GM12878 (cell line): Measurements from ENCODE around the gene CDCA8. TPM values are rescaled to one million over a fixed set of nuclear protein-coding genes. Genes with fewer than 3 reads are reported as not detected.

Experiments
- ATAC-seq: fragments of 200-7000 bp; cut with Tn5 transposase; 3 replicates; pipeline ENCODE4 v1.9.1; 2020; ENCODE audit warnings: mild to moderate bottlenecking, moderate library complexity
- BruUV-seq: library from RNA; stranded (reverse); fragments of 400-500 nt; replicated peaks from 2 replicates; lab custom pipeline; 2021; lab: Mats Ljungman, UMichigan
- CTCF ChIA-PET: fragments of 300-600 bp; sonication (Branson Sonifier 250); formaldehyde crosslinking; extraction: SDS; loops from one replicate; lab custom pipeline; 2021; ENCODE audit warnings: inconsistent platforms; lab: Yijun Ruan, JAX
- POLR2A ChIA-PET: fragments of 350-600 bp; formaldehyde crosslinking; extraction: SDS; loops from one replicate; lab custom pipeline; 2021; ENCODE audit warnings: inconsistent platforms; lab: Charles Lee
- RAD21 ChIA-PET: fragments of 300-600 bp; sonication (Branson Sonifier 250); formaldehyde crosslinking; loops from one replicate; lab custom pipeline; 2023; ENCODE audit warnings: antibody characterized with exemption; ENCODE audit not compliant: unreplicated experiment; lab: Charles Lee
- SMC1A ChIA-PET: fragments of 300-600 bp; sonication (Branson Sonifier 250); formaldehyde crosslinking; loops from one replicate; lab custom pipeline; 2023; ENCODE audit not compliant: unreplicated experiment, uncharacterized antibody; lab: Charles Lee
- DNase-seq: peaks from one replicate; pipeline ENCODE4 v3.0.0-alpha.2; 2011; ENCODE audit warnings: low read depth, low spot score
- FAIRE-seq: peaks from 3 replicates; lab custom pipeline; 2011; peaks lifted over from hg19 to GRCh38; lab: Jason Lieb, UNC
- H2AFZ ChIP-seq: 2 replicates; pipeline ENCODE4 v1.6.0; 2011; ENCODE audit warnings: low read depth, low read length, control low read depth; ENCODE audit not compliant: control insufficient read depth
- H3K27ac ChIP-seq: 2 replicates; pipeline ENCODE4 v1.5.1; 2011; ENCODE audit warnings: control low read depth; ENCODE audit not compliant: control insufficient read depth, insufficient read depth
- H3K27me3 ChIP-seq, 2 experiments: replicated peaks in 1 of 2; 2 replicates each; pipeline versions ENCODE4 v1.6.0 to v1.6.1; 2011; ENCODE audit warnings: low read length in 1 of 2; ENCODE audit not compliant: control insufficient read depth in 2 of 2, insufficient read depth in 2 of 2
- H3K36me3 ChIP-seq, 2 experiments: 2 replicates each; pipeline ENCODE4 v1.5.1; 2011; ENCODE audit warnings: low read length in 1 of 2; ENCODE audit not compliant: control insufficient read depth in 2 of 2, insufficient read depth in 2 of 2
- H3K4me1 ChIP-seq: 2 replicates; pipeline ENCODE4 v1.6.1; 2011; ENCODE audit warnings: mild to moderate bottlenecking, low read length, moderate library complexity, mixed read lengths; ENCODE audit not compliant: control insufficient read depth, insufficient read depth
- H3K4me2 ChIP-seq: 2 replicates; pipeline ENCODE4 v1.6.0; 2011; ENCODE audit warnings: control low read depth; ENCODE audit not compliant: control insufficient read depth, insufficient read depth
- H3K4me3 ChIP-seq: fragments of 200-600 bp; sonication (generic); 2 replicates; pipeline ENCODE4 v1.5.1; 2016
- H3K79me2 ChIP-seq: 2 replicates; pipeline ENCODE4 v1.6.0; 2011; ENCODE audit warnings: low read length; ENCODE audit not compliant: control insufficient read depth, insufficient read depth
- H3K9ac ChIP-seq: 2 replicates; pipeline ENCODE4 v1.8.0; 2011; ENCODE audit warnings: low read length, control low read depth, mixed read lengths; ENCODE audit not compliant: control insufficient read depth, insufficient read depth
- H3K9me3 ChIP-seq: replicated peaks from 3 replicates; pipeline ENCODE4 v1.5.1; 2011; ENCODE audit warnings: mild to moderate bottlenecking, low read length; ENCODE audit not compliant: control insufficient read depth, insufficient read depth
- H4K20me1 ChIP-seq: 2 replicates; pipeline ENCODE4 v1.6.0; 2011; ENCODE audit not compliant: control insufficient read depth, insufficient read depth
- IKZF2 ChIP-seq, 2 experiments: fragments of 450-650 bp; IDR thresholded peaks; 2 replicates each; pipeline ENCODE4 v1.6.1; 2017; ENCODE audit warnings: mild to moderate bottlenecking in 2 of 2, moderate library complexity in 2 of 2
- JUND ChIP-seq: IDR thresholded peaks from 2 replicates; pipeline ENCODE4 v1.6.1; 2012; ENCODE audit warnings: low read depth, mild to moderate bottlenecking, low read length, improper control_type of control experiment, moderate library complexity
- MEF2A ChIP-seq: IDR thresholded peaks from 2 replicates; pipeline ENCODE4 v1.6.1; 2011; ENCODE audit warnings: low read depth, mild to moderate bottlenecking, low read length, moderate library complexity; ENCODE audit not compliant: insufficient read depth
- MTA3 ChIP-seq: IDR thresholded peaks from 2 replicates; pipeline ENCODE4 v1.6.1; 2012; ENCODE audit warnings: low read length, inconsistent platforms, borderline replicate concordance
- MYC ChIP-seq: IDR thresholded peaks from 2 replicates; pipeline ENCODE4 v1.6.1; 2011; ENCODE audit warnings: mild to moderate bottlenecking, low read length, moderate library complexity, inconsistent platforms; ENCODE audit not compliant: insufficient read depth, insufficient replicate concordance, insufficient read length, severe bottlenecking
- NFIC ChIP-seq: IDR thresholded peaks from 2 replicates; pipeline ENCODE4 v1.6.1; 2012; ENCODE audit warnings: low read depth, mild to moderate bottlenecking, inconsistent platforms, low read length, moderate library complexity
- NFXL1 ChIP-seq: fragments of 450-650 bp; IDR thresholded peaks from 2 replicates; pipeline ENCODE4 v1.6.1; 2017; ENCODE audit warnings: antibody characterized with exemption, mild to moderate bottlenecking, borderline replicate concordance
- NR2C1 ChIP-seq: fragments of 450-650 bp; IDR thresholded peaks from 2 replicates; pipeline ENCODE4 v1.6.1; 2017; ENCODE audit warnings: antibody characterized with exemption, mild to moderate bottlenecking, moderate library complexity
- NR2F1 ChIP-seq: fragments of 450-650 bp; conservative IDR thresholded peaks from 2 replicates; pipeline ENCODE4 v1.6.1; 2017; ENCODE audit warnings: mild to moderate bottlenecking
- RAD21 ChIP-seq: IDR thresholded peaks from 2 replicates; pipeline ENCODE4 v1.6.1; 2011; ENCODE audit warnings: mild to moderate bottlenecking, low read depth, low read length, moderate library complexity; ENCODE audit not compliant: insufficient read depth
- SIN3A ChIP-seq: IDR thresholded peaks from 2 replicates; pipeline ENCODE4 v1.6.1; 2012; ENCODE audit warnings: low read depth, low read length, improper control_type of control experiment
- SPI1 ChIP-seq: IDR thresholded peaks from 2 replicates; pipeline ENCODE4 v1.6.1; 2011; ENCODE audit warnings: low read depth, mild to moderate bottlenecking, low read length, moderate library complexity, borderline replicate concordance; ENCODE audit not compliant: insufficient read depth
- SREBF2 ChIP-seq: IDR thresholded peaks from 2 replicates; pipeline ENCODE4 v1.6.1; 2012; ENCODE audit warnings: mild to moderate bottlenecking, low read length
- TCF3 ChIP-seq: IDR thresholded peaks from 2 replicates; pipeline ENCODE4 v1.6.1; 2012; ENCODE audit warnings: low read depth, mild to moderate bottlenecking, low read length, borderline replicate concordance; ENCODE audit not compliant: insufficient read depth
- YBX1 ChIP-seq: fragments of 450-650 bp; IDR thresholded peaks from 2 replicates; pipeline ENCODE4 v1.6.1; 2016; ENCODE audit warnings: antibody characterized with exemption
- ZNF622 ChIP-seq: fragments of 450-650 bp; IDR thresholded peaks from 2 replicates; pipeline ENCODE4 v1.6.1; 2017; ENCODE audit warnings: mild to moderate bottlenecking, inconsistent platforms
- WGBS: methylation state at CpG from one replicate; pipeline ENCODE4 v1.1.6; 2016; ENCODE audit warnings: low lambda C conversion rate; ENCODE audit not compliant: insufficient replicate concordance, insufficient coverage; ENCODE audit errors: missing lambda C conversion rate; 5-methylcytosine and 5-hydroxymethylcytosine counted together
- in situ Hi-C: fragments of 300-500 bp; cut with MboI; formaldehyde crosslinking; loops from 9 replicates; pipeline ENCODE4 v1.14.3; 2018; ENCODE audit warnings: mixed read lengths
- intact Hi-C: fragments of 100-400 bp; cut with micrococcal nuclease; formaldehyde crosslinking; loops from one replicate; pipeline ENCODE4 v1.14.2; 2022; ENCODE audit not compliant: unreplicated experiment
- polyA plus RNA-seq, 11 experiments: library from polyadenylated mRNA; depleted of rRNA in 4 of 11; unstranded in 6 of 11; stranded (reverse) in 5 of 11; fragments of >200 nt; fragmentation: Nextera tagmentation in 4 of 11; fragmentation: Illumina TruSeq in 1 of 11; extraction: Ambion mirVana in 4 of 11; extraction: Trizol in 1 of 11; gene quantifications; 1 replicate in 1 of 11; 2 replicates in 10 of 11; pipeline versions ENCODE4 v1.2.1 to v1.2.3, GENCODE V29; 2011 to 2016; ENCODE audit warnings: inconsistent platforms in 2 of 11, missing spikeins in 2 of 11, low read depth in 1 of 11
- total RNA-seq, 4 experiments: library from RNA; depleted of rRNA in 3 of 4; stranded (reverse); fragments of >200 nt in 3 of 4; fragmentation: Illumina TruSeq in 1 of 4; extraction: Trizol in 1 of 4; gene quantifications; 2 replicates each; pipeline versions ENCODE4 v1.2.1 to v1.2.3, GENCODE V29; 2013 to 2021
- TF ChIP-seq, protein P1 (sequence below): fragments of 150-350 bp; IDR thresholded peaks from 2 replicates; pipeline ENCODE4 v1.6.1; 2014; ENCODE audit warnings: mild to moderate bottlenecking, low read depth, low read length
- TF ChIP-seq, protein P2 (sequence below): fragments of 450-650 bp; IDR thresholded peaks from 2 replicates; pipeline ENCODE4 v1.6.1; 2017; ENCODE audit warnings: mild to moderate bottlenecking
- TF ChIP-seq, protein P3 (sequence below): IDR thresholded peaks from 2 replicates; pipeline ENCODE4 v1.6.1; 2012; ENCODE audit warnings: low read depth, low read length, improper control_type of control experiment

Gene CDCA8
- total and polyA plus RNA-seq, 10 of the 15 experiments (the other 5 are each of a cell fraction or from before 2014, with no cell fraction given): 21.3 to 98.1 (median 61.4) TPM

DNA sequence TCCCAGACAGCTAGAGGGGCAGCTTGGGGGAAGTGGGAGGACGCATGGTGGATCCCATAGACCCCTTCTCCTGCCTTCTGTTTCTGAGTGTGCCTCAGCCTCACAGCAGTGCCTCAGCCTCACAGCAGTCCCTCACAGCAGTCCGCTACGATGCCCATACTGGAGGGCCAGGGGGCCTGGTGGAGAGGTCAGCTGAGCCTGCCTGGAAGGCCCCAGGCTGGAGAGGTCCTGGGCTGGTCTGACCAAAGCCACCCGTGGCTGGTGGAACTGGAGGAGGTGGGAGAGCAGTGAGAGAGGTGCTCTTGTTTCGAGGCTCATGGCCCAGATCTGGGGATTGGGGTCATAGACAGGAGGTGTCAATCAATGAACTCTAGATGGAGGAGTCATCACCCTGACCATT is 41.6 kb upstream of the CDCA8 start:
- Histone ChIP-seq H3K4me2 (no peak overlapping the region), H3K79me2 (no peaks in the 10 kb centered on the region), H3K27ac (no peak overlapping the region), H3K9me3 (no peaks in the 10 kb centered on the region), H3K9ac (no peak overlapping the region), H3K36me3 (no peaks in the 10 kb centered on the region), H4K20me1 (no peaks in the 10 kb centered on the region), H2AFZ (no peak overlapping the region), H3K4me1 (no peaks in the 10 kb centered on the region), H3K27me3 (no peaks in the 10 kb centered on the region), H3K4me3 (no peak overlapping the region)
- in situ Hi-C loops (no loop called here), intact Hi-C loops (no loop called here)
- TF ChIP-seq YBX1 (no peak), MYC (no peak), RAD21 (no peak), SPI1 (no peak), IKZF2 (IDR thresholded peaks at IDR 0.05) (no peak), ZNF622 (no peak), SIN3A (no peak), SREBF2 (no peak), MEF2A (no peak), JUND (no peak), NFXL1 (no peak), NFIC (no peak), NR2F1 (no peak), NR2C1 (no peak), MTA3 (no peak), TCF3 (no peak)
- TF ChIP-seq, protein P1, sequence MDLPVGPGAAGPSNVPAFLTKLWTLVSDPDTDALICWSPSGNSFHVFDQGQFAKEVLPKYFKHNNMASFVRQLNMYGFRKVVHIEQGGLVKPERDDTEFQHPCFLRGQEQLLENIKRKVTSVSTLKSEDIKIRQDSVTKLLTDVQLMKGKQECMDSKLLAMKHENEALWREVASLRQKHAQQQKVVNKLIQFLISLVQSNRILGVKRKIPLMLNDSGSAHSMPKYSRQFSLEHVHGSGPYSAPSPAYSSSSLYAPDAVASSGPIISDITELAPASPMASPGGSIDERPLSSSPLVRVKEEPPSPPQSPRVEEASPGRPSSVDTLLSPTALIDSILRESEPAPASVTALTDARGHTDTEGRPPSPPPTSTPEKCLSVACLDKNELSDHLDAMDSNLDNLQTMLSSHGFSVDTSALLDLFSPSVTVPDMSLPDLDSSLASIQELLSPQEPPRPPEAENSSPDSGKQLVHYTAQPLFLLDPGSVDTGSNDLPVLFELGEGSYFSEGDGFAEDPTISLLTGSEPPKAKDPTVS: no peak
- TF ChIP-seq, protein P2, sequence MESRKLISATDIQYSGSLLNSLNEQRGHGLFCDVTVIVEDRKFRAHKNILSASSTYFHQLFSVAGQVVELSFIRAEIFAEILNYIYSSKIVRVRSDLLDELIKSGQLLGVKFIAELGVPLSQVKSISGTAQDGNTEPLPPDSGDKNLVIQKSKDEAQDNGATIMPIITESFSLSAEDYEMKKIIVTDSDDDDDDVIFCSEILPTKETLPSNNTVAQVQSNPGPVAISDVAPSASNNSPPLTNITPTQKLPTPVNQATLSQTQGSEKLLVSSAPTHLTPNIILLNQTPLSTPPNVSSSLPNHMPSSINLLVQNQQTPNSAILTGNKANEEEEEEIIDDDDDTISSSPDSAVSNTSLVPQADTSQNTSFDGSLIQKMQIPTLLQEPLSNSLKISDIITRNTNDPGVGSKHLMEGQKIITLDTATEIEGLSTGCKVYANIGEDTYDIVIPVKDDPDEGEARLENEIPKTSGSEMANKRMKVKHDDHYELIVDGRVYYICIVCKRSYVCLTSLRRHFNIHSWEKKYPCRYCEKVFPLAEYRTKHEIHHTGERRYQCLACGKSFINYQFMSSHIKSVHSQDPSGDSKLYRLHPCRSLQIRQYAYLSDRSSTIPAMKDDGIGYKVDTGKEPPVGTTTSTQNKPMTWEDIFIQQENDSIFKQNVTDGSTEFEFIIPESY: no peak
- TF ChIP-seq, protein P3, sequence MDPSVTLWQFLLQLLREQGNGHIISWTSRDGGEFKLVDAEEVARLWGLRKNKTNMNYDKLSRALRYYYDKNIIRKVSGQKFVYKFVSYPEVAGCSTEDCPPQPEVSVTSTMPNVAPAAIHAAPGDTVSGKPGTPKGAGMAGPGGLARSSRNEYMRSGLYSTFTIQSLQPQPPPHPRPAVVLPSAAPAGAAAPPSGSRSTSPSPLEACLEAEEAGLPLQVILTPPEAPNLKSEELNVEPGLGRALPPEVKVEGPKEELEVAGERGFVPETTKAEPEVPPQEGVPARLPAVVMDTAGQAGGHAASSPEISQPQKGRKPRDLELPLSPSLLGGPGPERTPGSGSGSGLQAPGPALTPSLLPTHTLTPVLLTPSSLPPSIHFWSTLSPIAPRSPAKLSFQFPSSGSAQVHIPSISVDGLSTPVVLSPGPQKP: no peak
- ChIA-PET SMC1A (no interaction called here), RAD21 (interaction anchor here (0.6 kb wide), 1 partner anchor 50 kb away, joined by 4 read pairs; no protein-coding TSS in a partner anchor), POLR2A (no interaction called here), CTCF (interaction anchor here (0.8 kb wide), 1 partner anchor 85 kb away, joined by 3 read pairs; no protein-coding TSS in a partner anchor)
- FAIRE-seq (no peak), DNase-seq (no peak), ATAC-seq (no peak)
- BruUV-seq: no TSS peak
- 17% methylated on average over 5 of the region's 5 CpGs for WGBS
